Activated CD8-positive, alpha-beta memory T cell treated with anti-CD3 and anti-CD28 coated beads, Interleukin-2, amount 50 U/mL, for 1 hour (primary cell): ENCODE measurements around the gene ANKK1.

Experiments
- DNase-seq: peaks from one replicate; pipeline ENCODE4 v3.0.0-alpha.2; 2020; ENCODE audit errors: extremely low read depth

Gene ANKK1, protein sequence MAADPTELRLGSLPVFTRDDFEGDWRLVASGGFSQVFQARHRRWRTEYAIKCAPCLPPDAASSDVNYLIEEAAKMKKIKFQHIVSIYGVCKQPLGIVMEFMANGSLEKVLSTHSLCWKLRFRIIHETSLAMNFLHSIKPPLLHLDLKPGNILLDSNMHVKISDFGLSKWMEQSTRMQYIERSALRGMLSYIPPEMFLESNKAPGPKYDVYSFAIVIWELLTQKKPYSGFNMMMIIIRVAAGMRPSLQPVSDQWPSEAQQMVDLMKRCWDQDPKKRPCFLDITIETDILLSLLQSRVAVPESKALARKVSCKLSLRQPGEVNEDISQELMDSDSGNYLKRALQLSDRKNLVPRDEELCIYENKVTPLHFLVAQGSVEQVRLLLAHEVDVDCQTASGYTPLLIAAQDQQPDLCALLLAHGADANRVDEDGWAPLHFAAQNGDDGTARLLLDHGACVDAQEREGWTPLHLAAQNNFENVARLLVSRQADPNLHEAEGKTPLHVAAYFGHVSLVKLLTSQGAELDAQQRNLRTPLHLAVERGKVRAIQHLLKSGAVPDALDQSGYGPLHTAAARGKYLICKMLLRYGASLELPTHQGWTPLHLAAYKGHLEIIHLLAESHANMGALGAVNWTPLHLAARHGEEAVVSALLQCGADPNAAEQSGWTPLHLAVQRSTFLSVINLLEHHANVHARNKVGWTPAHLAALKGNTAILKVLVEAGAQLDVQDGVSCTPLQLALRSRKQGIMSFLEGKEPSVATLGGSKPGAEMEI

DNA sequence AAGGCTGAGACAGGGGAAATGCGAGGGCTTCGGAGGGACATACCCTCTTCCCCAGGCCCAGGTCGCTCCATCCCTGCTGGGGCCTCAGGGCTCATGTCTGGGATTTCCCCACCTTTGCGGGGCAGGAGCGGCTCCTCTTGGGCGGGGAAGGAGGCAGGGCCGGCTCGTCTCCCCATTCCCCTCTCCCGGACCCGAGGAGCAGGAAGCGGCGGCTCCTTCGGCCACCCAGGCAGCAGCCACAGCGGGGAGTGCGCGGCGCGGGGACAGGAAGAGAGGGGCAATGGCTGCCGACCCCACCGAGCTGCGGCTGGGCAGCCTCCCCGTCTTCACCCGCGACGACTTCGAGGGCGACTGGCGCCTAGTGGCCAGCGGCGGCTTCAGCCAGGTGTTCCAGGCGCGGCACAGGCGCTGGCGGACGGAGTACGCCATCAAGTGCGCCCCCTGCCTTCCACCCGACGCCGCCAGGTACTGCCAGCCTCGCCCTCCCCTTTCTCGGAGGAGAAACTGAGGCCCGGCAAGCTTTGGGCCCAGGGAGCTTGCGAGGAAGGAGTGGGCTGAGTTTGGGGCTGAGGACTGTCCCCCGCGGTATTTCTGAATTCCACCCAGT lies at the start of gene ANKK1:
Gene ANKK1, plus strand, starts transcription at position 175 of the 607 bp plus-strand sequence. Its CDS starts 106 bp downstream, at position 281.
- no peak for DNase-seq

DNA sequence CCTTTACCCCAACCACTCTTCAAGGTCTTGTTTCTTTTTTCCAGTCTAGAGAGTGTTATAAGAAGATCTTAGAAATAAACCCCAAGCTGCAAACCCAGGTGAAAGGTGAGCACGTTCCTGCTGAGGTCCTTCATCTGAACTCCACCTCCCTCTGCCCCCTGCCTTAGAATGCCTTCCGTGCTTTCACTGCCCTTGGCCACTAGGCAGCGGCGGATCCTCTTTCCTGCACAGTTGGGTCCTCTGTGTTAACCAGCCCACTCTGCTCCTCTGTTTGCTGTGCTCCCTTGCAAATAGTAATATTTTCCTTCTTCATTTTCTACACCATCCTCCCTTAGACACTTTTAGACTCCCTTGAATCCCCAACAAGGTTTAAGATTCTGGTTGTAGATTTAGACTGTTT lies 48.8 kb upstream of the ANKK1 start:
- DNase-seq: no peak

DNA sequence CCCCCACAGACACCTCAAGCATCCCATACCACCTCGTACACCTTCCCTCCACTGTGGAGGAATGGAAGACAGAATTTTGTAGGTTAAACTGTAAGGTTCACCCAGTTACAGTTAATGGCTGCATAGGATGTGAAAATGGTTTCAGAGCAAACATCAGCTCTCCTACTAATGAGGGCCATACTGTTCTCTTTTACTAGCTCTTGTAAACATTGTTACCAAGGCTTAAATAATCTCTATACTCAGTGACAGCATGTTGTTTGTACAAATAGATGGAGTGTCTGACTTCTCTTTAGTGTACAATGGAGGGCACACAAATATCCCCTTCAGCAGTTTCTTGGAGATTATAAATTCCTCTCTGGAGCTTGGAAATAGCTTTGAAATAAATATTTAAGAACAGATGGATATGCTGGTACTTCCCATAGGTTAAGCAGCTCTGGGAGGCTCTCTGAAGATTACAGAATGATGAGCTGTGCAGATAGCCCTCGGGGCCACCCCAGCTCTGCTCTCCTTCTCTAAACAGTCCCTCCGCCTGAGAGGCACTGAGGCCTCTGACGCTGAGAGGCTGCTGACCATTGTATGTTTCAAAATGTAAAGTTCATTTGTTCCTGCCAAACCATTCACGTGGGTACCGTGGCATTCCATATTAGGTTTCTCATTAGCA lies 47.5 kb upstream of the ANKK1 start:
- DNase-seq: no peak

DNA sequence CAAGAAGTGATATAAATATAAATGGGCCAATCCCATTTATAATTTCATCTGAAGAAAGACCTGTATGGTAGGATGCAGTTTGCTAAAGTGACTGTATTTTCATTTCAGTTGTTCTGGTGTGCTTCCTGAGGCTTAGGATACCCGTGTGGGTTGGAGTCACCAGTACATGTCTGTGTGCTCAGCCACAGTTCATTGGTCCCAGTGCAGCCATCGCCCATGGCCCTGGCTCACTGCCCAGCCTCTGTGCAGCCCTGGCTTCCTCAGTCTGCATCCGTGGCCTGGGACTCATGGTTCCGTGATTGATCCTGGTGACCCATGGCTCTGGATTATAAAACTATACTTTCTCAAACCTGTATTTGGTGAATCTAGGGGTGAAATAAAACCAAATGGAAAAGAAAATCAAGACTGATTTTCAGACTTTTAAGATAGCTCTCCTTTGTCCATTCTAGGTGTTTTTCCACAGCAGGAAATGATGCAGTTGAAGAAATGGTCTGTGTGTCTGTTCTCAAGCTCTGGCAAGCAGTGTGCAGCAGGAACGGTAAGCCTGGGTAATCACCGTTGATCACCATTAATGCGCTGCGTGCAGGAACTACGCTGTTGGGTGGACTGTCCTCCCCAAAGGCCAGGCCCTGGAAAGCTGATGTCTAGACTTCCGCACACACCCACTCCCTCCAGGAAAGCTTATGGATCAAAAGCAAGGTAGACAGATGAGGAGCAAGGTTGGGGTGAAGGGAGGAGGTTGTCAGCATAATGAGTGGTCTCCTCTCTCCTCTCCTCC lies 46.0 kb upstream of the ANKK1 start:
- no peak for DNase-seq

DNA sequence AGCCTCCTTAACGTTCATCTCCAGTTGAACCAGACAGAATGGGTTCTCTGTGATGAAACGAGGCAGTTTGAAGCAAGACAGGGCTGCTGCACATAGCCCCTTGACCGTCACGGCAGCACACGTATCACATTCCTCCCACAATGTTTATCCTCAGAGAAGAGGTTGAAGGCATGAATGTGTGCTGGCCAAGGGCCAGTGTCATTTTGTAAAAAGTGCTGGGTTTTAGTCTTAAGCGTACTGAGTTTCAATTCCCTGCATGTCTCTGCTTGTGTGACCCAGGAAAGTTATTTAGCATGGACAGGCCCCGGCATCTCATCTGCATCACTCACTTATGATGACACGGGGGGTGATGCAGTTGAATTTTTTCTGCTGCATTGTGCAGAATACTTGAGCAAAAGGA lies 41.6 kb upstream of the ANKK1 start:
- DNase-seq: no peak

DNA sequence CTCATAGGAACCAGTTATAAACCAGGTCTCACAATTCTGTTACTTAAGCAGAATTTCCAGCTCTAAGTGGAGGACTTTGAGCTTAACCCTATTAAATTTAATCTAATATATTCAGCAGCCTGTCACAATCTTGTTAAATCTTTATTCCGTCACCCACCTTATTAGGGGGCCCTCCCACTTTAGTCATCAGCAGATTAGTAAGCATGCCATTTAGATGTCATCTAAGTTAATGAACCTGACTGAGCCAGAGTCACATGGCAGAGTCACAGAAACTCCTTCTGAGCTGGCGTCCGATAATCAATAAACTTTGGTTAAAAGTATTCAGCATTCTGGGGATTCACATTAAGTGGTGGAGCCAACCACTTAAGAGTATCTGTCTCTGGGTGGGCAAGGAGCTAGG lies 38.1 kb upstream of the ANKK1 start:
- DNase-seq: no peak

DNA sequence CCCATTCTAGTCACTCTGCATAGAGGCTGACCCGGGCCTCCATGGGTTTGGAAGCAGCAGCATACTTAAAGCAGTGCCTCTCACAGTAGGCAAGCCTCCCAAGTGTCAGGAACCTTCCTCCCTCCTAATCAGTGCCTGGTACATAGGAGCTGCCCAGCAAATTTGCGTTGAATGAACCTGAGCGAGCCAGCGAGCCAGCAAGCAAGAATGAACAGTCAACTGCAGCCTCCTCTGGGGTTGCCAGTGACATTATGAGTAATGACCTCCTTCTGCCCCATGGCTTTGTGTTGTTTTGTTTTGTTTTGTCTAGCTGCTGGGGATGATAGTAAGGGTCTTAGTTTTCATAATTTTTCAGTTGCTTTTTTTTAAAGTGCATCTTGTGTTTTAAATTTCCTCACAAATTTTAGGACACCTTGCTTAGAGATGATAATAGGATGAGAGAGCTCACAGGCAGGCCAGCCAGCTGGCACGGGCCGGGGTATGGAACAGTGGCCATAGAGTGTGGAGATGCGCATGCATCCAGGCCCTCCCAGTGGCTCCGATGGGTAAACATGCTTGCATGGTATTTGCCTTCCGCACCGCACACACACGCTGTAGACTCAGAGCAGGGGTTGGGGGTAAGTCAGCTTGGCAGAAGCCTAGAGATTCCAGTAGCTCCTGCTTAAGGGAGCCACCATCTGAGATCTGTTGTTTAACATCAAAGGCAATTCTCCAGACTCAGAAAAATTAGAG lies 37.1 kb upstream of the ANKK1 start:
- no peak for DNase-seq

DNA sequence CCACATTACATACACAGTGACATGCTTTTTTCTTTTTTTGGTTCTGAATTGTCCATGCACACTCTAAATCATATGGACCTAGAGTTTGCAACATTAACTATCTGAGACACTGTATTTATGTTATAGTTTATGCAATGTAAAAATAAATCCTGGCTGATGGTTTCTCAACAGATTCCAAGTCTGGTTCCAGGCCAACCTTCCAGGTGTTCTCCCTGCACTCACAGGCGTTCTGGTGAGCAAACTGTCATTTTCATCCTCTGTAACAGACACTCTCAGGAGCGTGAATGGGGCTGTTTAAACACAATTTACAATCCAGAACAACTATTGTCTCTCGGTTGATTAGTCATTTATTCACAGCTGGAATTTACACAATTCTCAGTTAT lies 36.5 kb upstream of the ANKK1 start:
- no peak for DNase-seq

DNA sequence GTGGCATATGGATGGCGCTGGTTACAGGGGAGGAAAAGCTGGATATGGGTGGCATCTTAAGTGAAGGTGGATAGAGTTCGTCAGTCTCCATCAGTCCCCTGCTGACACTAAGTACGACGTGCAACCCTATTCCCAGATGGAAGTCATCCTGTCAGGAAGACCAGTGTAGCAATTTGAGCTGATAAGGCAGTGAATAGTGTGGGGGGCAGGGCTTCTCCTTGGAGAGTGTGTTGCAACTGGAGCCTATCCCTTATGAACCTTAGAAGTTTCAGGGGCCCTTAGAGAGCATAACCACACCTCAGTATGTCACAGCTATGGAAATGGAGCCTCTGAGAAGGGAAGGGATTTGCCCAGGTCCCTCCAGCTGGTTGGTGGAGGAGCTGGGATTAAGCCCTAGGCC lies 36.1 kb upstream of the ANKK1 start:
- DNase-seq: no peak

DNA sequence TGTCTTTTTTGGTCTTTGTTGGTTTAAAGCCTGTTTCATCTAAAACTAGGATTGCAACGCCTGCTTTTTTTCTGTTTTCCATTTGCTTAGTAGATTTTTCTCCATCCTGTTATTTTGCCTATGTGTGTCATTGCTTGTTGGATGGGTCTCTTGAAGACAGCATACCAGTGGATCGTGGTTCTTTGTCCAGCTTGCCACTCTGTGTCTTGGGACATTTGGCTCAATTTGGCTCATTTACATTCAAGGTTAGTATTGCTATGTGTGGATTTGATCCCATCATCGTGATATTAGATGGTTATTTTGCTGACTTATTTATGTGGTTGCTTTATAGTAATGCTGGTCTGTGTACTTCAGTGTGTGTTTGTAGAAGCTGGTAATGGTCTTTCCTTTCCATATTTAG lies 31.4 kb upstream of the ANKK1 start:
- no peak for DNase-seq

DNA sequence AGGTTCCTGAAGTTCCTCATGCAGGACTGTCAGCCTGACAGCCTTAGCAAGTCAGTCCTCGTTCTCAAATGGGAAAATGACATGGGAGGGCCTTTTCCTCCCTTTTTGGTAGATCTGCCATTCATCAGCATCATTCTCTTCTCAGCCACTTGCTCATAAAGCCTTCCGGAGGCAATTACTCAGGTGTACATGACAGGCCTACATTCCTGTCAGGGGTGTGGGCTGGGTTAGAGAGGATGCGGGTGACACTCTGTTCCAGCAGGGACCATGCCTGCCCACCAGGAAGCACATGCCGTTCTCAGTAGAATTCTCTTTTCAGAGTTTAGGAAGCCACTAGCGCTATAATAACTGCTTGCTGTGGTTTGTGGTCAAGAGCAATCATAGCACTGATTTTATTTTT lies 24.2 kb upstream of the ANKK1 start:
- no peak for DNase-seq

DNA sequence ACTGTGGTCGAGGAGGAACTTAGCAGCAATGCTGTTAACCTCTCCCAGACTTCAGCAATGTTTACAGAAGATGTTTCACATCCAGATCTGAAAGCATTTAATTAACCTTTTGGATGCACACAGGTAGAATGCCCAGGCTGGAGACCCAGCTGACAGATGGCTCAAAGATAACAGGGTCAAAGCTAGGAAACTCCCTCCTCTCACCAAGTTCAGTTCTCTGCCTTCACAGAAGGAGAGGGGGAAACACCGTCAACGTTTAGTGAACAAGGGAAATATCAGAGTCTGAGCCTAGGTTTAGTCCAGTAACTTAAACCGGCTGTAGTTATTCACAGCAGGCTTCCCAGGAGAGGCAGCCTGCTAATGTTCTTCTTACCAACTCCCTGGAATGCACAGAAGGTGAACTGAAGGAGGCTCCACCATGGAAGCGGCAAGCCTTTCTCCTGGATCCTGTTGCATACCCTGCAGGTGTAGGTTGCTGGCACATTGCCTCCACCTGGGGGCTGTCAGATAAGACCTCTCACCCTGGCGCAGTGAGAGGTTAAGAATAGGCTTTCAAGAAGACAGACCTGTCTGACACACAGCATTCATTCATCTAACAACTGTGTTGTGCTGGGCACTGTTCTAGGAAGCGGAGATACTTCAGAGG lies 23.5 kb upstream of the ANKK1 start:
- no peak for DNase-seq

DNA sequence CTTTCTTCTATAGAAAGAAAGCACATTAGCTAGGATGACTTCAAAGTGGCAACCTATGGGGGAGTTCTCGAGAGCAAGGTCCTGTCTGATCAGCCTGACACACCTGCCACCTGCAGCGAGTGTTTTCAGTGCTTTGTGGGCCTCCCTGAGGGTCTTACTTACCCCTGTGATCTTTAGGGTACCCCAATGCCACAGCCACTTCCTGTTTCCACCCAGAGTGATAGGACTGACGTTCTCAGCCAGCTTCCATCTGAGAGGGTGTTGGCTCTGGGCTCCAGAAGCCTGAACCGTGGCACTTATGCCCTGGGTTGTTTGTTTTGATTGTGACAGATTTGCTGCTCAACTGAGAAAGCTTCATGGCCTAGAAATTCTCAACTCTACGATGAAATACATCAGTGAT lies 21.7 kb upstream of the ANKK1 start:
- no peak for DNase-seq

DNA sequence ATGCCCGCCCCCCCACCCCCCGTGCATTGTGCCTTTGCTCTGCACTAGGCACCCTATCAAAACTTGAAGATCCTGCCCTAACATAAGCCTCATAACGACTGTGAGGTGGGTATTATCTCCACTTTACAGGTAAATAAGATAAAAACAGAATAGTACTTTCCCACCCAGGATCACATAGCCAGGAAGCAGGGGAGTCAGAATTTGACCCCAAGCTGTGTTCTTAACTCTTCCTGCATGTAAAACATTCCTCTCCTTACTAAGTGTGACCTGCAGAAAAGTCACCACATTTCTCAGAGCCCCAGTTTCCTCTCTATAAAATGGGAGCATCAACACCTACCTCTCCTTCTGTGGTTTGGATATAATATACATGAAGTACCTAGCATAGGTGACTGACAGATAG lies 18.2 kb upstream of the ANKK1 start:
- DNase-seq: no peak

DNA sequence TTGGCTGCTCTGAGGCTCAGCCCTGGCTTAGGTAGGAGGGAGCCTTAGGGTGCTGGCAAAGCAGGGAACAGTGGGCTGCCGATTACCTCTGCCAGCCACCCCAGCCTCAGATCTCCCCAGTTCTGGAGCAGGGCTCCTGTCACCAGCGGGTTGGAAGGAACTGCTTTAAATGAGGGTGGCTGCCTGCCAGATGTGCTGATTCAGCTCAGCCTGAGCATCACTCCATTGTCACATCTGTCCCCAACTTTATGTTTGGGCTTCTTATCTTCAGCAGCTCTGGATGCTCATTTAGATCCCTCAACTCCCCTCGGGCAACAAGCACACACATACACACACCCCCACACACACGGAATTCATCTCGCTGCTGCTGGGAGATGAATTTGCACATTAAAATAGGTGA lies 16.9 kb upstream of the ANKK1 start:
- DNase-seq: no peak

DNA sequence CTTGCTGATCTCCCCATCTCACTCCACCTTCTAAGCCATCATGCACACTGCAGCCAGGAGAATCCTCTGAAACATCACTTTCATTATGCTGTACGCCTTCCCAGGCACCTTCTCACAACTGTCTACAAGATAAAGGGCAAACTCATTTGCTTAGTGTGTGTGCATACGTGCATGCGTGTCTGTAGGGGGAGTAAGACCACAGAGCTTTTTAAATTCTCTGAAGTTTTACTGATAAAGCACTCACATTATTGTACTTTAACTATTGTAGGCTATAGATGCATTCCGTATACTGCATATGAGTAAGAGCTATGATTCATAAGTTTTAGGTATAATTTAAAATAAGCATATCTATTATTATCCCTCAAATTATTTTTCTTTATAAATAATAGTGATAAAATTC lies 15.3 kb upstream of the ANKK1 start:
- no peak for DNase-seq

DNA sequence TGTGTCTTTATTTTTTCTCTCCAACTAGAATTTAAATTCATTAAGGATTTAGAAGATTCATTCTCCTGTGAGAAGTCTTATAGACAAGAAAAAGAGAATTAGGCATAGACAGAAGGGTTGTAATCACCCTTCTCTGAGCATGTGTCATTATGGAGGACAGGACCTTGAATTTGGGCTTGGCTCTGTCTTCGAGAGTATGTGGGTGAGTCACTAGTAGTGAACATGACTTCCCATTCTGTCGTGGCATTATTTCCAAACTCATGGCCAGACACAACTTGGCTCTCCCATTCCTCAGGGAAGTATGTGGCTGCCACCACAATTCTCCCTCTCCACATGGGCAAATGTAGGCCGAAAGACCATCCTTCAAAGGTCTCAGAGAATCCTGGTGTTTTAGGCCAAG lies 14.3 kb upstream of the ANKK1 start:
- no peak for DNase-seq

DNA sequence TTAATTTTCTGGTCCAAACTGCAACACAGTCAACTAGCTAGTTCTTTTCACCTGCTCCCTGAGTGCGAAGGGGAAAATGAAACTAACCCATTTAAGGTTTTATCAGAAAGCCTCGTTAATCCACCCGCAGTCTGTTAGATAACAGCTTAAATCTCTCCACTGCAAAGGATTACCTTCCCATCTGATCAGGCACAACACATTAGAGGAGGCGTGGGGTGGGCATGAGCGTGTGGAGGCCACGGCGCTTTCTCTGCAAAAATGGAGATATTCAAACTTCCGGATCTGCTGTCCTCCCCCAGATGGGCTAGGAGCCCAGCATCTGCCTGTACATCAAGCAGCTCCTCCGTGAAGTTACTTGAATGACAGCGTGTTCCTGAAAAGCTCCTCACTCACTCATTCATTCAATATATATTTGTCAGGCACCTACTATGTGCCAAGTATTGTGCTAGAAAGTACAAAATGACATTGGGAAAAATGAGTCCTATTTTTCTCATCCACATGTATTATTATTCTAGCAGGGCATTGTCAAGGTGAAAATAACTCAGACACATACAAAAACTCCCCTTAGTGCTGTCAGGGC lies 13.5 kb upstream of the ANKK1 start:
- DNase-seq: no peak

DNA sequence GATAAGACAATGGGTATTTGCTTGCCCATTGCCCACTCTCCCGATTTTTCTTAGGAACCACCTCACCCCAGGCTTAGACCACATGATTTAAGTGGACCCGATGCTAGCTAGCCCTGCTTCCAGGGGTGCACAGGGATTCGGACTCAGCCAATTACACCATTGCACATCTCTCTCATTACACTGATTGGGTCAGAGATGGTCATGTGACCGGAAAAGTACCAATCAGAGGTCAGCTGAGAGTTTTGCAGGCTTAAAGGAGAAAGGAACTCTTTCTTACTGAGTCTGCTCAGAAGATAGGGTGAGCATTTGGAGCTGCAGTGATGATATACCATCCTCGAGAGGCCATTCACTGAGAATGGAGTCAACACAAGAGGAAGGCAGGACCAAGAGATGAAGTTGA lies 12.2 kb upstream of the ANKK1 start:
- DNase-seq: no peak

DNA sequence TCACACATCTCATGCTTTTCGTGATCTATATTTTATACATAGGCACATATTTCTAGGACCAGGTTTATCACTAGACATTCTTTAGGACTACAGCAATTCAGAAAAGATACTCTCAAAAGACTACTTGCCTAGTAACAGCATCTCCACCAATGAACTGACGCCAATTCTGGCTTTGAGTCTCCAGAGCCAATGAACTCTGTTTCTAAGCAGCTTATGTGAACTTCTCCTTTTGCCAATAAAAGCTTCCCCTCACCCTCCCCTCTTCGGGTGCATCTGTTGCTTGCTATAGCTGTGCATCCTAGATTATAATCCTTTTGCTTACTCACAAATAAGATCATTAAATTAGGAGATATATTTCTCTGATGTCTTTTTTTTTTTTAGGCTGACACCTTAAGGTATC lies 11.4 kb upstream of the ANKK1 start:
- DNase-seq: no peak
